Esophagus muscularis mucosa (tissue), 4 donors: Measurements from ENCODE around the gene PILRB.

Source experiments
- CTCF ChIP-seq, 3 experiments: fragments of 200-600 bp in 2 of 3; fragments of 450-650 bp in 1 of 3; sonication (generic) in 2 of 3; IDR thresholded peaks; one replicate each; pipeline ENCODE4 v1.5.1; 2017 to 2019; ENCODE audit warnings: antibody characterized with exemption in 3 of 3, mild to moderate bottlenecking in 2 of 3, moderate library complexity in 1 of 3
- EP300 ChIP-seq: sonication (generic); formaldehyde crosslinking; IDR thresholded peaks from one replicate; pipeline ENCODE4 v1.6.1; 2017; ENCODE audit warnings: antibody characterized with exemption
- POLR2A ChIP-seq: fragments of 450-650 bp; IDR thresholded peaks from one replicate; pipeline ENCODE4 v1.6.1; 2017; ENCODE audit warnings: antibody characterized with exemption, moderate library complexity, mild to moderate bottlenecking, low read depth
- POLR2AphosphoS5 ChIP-seq, 2 donors: sonication (generic); formaldehyde crosslinking; IDR thresholded peaks; one replicate each; pipeline ENCODE4 v1.6.1; 2017; ENCODE audit warnings: antibody characterized with exemption in 2 of 2

GRCh38 chr7:100413889-100414288 lies 56.0 kb downstream of the PILRB start:
- TF ChIP-seq CTCF (IDR thresholded peaks at IDR 0.05) (no peak), POLR2A (no peak), EP300 (no peak), POLR2AphosphoS5 (IDR thresholded peaks at IDR 0.05) (no peak)
